ENCODE measurements around the gene PLIN5.

The PLIN5 gene

DNA sequence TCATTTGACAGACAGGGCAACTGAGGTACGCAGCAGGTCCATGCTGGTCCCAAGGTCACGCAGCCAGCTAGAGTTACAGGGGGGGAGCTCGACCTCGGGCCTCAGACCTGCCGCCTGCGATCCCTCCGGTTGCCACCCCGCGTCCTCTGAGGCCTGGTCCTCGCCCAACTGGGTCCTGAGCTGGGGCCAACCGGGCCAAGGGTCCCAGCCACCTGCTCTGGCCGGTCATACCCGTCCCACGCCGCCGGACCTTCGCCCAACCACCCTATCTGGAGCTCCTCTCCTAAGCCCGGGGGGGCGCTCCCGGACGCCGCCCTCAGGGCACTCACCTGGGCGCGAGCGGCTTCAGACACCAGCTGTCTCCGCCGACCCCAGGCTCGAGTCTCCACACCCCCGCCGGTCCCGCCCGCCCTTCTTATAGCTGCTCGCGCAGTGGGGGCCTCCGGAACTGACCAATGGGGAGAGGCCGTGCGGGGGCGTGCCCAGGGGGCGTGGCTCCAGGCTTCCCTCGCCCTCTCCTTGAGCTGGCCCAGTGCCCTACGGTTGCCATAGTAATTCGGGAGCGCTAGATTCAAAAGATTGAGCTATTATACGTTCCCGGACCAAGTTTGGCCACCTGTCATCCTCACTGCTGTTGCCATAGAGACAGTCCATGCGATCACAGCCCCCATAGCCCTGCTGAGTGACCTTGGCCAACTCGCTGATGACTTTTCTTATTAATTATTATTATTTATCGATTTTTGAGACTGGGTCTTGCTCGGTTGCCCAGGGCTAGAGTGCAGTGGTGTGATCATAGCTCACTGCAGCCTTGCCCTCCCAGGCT is at the start of gene PLIN5:
Gene PLIN5 (minus strand): TSS at position 389 of the 823 bp plus-strand sequence. CDS start 1,150 bp downstream, outside the sequence.
- DNase-seq: peak; percentile 18 to 46

DNA sequence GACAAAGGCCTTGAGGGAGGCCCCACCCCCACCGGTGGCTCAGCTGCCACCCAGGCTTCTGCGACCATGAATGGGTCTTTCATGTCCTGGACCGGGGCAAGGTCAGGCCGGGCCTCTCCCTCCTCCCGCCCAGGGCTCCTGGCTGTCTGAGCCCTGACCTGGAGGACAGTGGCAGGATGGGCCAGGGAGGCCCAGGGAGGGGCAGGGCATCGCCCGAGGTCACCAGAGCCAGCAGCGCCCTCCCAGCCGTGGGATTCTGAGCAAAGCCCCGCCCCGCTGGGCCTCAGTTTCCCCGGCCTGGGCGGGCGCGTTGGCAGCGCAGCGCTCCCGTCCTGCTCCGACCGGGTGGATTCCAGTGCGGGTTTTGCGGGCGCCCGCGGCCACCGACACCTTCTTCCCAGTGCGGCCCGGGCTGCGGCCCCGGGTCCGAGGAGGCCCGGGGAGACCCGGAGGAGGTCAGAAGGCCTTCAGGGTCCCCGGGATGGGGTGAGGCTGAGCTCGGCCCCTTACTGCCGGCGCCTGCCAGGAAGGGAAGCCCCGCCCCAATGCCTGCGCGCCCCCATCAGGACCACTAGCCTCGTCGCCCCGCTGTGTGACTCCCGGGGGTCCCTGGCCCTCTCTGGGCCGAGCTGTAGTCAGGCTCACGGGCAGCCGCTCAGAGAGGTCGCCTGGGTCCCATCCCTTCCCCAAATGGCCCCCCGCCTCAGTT is 49.1 kb upstream of the PLIN5 start:
- no peak for DNase-seq

DNA sequence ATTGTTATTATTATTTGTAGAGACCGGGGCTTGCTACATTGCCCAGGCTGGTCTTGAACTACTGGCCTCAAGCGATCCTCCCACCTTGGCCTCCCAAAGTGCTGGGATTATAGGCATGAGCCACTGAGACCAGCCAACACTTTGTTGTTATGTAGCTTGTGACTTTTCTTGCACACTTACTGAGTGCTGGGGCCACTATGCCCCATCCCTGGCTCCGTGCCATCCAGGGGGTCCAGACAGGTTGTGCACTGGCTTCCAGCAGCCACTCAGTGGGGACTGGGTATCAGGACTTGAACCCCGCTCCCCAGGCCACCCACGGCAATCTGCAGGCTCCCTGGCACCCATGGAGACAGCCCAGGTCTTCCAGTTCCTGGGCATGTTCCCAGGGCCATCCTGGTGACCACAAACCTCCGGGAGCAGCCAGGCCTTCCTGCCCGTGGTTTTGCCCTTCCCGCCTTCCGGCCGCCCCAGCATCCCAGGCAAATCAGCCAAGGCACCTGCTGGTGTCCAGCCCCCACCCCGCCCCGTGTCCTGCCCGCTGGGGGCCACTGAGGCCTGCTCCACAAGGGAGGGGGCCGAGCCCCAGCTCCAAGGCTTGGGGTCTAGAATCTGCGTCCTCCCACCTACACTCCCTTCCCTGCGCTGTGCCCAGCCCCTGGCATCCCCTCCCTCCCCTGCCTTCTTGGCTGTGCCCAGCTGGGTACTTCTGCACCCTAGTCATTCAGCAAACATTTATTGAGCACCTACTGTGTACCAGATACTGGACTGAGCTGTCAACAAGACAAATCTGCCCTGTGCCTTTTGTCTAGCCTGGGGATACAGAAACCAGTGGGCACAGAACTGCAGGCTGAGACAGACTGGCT is 48.2 kb upstream of the PLIN5 start:
- no peak for DNase-seq

GRCh38 chr19:4581666-4582553 is 46.9 kb upstream of the PLIN5 start:
- no peak for DNase-seq

DNA sequence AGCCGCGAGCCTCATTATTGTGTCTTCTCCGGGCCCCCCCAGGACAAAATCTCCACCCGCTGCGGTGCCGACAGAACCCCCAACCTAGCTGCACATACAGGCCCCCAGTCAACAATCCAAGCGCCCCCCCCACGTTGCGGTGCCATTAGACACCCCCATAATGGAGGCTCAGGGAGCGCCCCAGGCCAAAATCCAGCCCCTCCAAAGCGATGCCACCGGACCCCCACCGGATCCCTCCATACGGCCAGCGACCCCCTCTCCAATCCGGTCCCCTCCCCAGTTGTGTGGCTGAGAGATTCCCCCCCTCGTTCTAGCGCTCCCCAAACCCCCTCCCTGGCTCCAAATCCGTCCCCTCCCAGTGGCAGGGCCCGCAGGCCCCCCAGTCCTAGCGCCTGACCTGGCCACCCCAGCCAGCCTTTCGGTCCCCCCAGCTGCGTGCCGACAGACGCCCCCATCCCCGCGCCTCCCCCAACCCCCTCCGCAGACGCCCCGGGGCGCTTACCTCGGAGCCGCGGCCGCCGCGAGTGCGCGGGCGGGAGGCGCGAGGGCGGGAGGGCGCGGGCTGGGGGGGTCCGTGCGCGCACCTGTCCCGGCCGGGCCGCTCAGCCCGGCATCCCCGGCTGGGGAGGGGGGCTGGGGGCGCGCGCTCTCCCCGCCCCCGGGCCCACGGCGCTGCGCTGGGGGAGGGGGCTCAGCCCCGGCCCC is 46.1 kb upstream of the PLIN5 start:
- DNase-seq: no peak

DNA sequence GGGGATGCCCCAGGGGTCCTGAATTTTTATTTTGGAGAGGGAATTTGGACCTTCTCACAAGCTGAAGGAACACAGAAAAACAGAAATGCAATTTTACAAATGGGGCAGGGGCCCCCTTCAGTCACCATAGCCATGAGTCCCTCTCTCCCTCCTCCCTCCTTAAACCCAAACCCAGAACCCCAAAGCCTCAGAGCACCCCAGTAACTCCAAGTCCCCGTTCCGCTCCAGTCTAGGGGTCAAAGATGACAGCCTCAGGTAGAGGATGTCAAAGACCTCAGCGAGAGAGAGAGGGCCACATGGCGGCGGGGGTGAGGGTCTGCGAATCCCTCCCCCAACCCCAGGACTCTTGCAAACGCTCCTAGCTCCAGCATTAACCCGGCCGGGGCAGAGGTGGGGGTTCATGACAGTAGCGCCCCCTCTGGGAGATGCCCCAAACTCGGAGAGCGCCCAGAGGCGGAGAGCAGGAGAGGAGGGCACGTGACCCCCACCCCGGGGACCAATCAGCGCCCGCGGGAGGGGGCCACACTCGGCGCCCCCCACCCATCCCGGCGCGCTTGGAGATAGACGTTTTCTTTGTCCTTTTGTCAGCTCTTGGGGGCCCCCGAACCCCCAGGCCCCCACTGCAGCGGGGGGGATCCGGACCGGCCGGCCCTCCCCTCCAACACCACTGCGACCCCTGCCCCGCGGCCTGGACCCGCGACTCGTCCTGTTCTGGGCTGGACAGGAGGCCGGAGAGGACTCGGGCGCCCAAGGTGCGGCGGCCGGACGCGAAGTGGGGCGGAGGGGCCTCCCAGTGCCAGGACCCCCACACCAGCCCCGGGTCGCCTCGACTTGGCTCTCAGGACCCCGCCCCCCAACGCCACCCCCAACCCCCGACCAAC is 45.2 kb upstream of the PLIN5 start:
- DNase-seq: no peak

GRCh38 chr19:4579389-4579788 is 44.4 kb upstream of the PLIN5 start:
- no peak for DNase-seq

GRCh38 chr19:4578552-4579248 is 43.7 kb upstream of the PLIN5 start:
- DNase-seq: no peak

GRCh38 chr19:4577020-4577782 is 42.2 kb upstream of the PLIN5 start:
- DNase-seq: no peak

DNA sequence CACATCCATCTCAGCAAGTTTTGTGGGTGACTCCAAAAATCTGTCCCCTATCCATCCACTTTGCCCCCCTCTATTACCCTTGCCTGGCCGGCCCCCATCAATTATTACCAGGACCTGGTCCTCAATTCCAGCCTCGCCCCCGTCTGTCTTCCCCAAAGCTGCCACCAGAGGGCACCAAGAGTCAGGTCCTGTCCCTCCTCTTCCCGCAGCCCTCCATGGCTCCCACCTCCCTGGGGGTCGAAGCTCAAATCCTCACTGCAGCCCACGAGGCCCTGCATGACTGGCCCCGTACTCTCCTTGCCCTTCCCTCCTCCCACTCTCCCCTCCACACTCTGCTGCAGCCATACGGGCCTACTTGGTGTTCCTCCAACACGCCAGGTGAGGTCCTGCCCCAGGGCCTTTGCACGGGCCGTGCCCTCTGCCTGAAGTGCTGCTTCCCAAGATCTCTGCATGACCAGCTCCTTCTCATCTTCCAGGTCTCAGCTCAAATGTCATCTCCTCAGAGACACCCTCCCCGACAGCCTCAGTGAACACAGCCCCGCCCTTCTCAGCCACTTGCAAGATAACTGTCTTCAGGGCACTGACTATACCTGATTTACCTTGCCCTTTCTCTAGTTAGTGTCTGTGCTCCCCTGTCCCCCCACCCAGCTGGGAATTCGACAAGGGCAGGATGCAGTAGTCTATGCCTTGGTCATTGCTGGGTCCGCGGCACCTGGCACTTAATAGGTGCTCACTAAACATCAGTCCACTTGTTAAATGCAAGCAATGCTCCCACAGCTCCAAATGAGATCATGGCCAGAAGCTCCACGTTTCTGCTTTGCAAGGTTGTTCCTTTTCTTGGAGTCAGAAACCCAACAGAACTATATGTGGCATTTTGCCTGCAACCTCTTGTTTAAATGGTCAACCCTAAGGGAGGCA is 41.3 kb upstream of the PLIN5 start:
- no peak for DNase-seq

- no peak for DNase-seq
Observed at GRCh38 chr19:4575267-4576015, 40.4 kb upstream of the PLIN5 start.

DNA sequence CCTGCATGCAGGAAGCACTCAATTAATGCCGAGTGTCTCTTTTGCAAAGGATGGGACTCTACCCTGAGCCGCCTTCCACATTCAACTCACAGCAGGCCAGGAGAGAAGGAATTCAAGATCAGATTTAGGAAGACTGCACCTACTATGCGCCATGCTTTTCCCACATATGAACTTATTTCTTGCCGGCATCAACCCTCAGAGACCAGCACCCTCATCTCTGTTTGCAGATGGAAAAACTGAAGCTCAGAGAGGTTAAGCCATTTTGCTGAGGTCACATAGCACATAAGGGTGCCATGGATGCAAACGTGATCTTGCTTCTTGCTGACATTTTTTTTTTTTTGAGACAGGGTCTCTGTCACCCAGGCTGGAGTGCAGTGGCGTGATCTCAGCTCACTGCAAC is 38.7 kb upstream of the PLIN5 start:
- DNase-seq: no peak

DNA sequence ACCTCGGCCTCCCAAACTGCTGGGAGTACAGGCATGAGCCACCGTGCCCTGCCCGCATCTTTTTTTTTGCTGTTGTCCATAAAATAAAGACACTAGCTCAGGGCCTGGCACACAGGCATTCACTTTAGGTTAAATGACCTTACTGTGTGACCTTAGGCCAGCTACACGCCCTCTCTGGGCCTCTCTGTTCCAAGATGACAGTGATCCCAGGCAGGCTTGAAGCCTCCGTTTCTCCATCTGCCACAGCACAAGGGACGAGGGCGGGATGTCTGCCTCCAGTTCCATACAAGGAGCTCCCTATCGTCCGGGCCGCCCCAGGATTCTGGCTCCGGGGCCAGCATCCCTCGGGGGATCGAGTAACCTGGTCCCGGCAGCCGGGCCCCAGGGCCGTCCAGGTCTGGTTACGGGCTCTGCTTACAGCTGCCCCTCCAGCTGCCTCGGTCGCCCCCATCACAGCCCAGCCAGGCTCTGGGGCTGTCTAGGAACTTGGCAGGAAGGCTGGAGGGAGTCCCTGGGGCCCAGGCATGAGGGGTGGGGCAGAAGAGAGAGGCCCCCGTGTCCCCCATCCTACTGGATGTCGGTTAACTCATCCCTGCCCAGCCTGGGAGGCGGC is 36.4 kb upstream of the PLIN5 start:
- no peak for DNase-seq

GRCh38 chr19:4570916-4571304 is 35.9 kb upstream of the PLIN5 start:
- no peak for DNase-seq

- no peak for DNase-seq
Observed at GRCh38 chr19:4570402-4570801, 35.4 kb upstream of the PLIN5 start.

- no peak for DNase-seq
Observed at GRCh38 chr19:4568886-4569285, 33.9 kb upstream of the PLIN5 start.

GRCh38 chr19:4567584-4568071 is 32.6 kb upstream of the PLIN5 start:
- no peak for DNase-seq

Measured in hippocampal formation (tissue), 2 donors.